K562 (cell line): Measurements from ENCODE around the gene CROCC2. TPM values are rescaled to one million over a fixed set of nuclear protein-coding genes. Genes with fewer than 3 reads are reported as not detected.

ENCODE experiments used
- ATAC-seq: fragments of 200-7000 bp; cut with Tn5 transposase; 3 replicates; pipeline ENCODE4 v1.9.1; 2020; ENCODE audit warnings: moderate library complexity
- BruUV-seq: library from RNA; stranded (reverse); fragments of 400-500 nt; replicated peaks from 2 replicates; lab custom pipeline; 2021; lab: Mats Ljungman, UMichigan
- CTCF ChIA-PET: fragments of 300-600 bp; formaldehyde crosslinking; extraction: SDS; loops from one replicate; lab custom pipeline; 2021; ENCODE audit warnings: low intra/inter-chr PET ratio; lab: Yijun Ruan, JAX
- POLR2A ChIA-PET: fragments of 300-600, 350-650 bp; sonication (Branson Sonifier 250); formaldehyde crosslinking; extraction: SDS; loops from one replicate; lab custom pipeline; 2021; ENCODE audit warnings: antibody characterized with exemption, inconsistent platforms; lab: Yijun Ruan, JAX
- DNase-seq, 4 experiments: peaks; one replicate each; pipeline versions ENCODE4 v3.0.0 to v3.0.0-alpha.2; 2011 to 2018; ENCODE audit warnings: low spot score in 3 of 4, mixed read lengths in 3 of 4; ENCODE audit errors: extremely low read depth in 1 of 4
- FAIRE-seq: peaks from 2 replicates; lab custom pipeline; 2011; peaks lifted over from hg19 to GRCh38; lab: Jason Lieb, UNC
- H2AFZ ChIP-seq: 2 replicates; pipeline ENCODE4 v1.6.0; 2011; ENCODE audit warnings: low read depth, low read length, control low read depth, inconsistent platforms
- H3K27ac ChIP-seq: fragments of 200-600 bp; 3 replicates; pipeline ENCODE4 v1.8.0; 2011; ENCODE audit warnings: low read depth, mild to moderate bottlenecking, control low read depth, inconsistent platforms, low read length, moderate library complexity, mixed read lengths; ENCODE audit errors: extremely low read depth
- H3K27me3 ChIP-seq, 2 experiments: fragments of 300-600 bp in 1 of 2; 2 replicates in 1 of 2; 3 replicates in 1 of 2; pipeline versions ENCODE4 v1.6.0 to v1.8.0; 2011; ENCODE audit warnings: inconsistent platforms in 2 of 2, low read length in 2 of 2, mild to moderate bottlenecking in 1 of 2, mixed read lengths in 1 of 2, moderate library complexity in 1 of 2; ENCODE audit not compliant: control insufficient read depth in 2 of 2, insufficient read depth in 2 of 2
- H3K36me3 ChIP-seq: fragments of 300-600 bp; 3 replicates; pipeline ENCODE4 v1.8.0; 2011; ENCODE audit warnings: mild to moderate bottlenecking, low read length, inconsistent platforms; ENCODE audit not compliant: control insufficient read depth, insufficient read depth
- H3K4me1 ChIP-seq, 2 experiments: fragments of 200-600 bp in 1 of 2; replicated peaks in 1 of 2; 2 replicates in 1 of 2; 3 replicates in 1 of 2; pipeline versions ENCODE4 v1.5.1 to v1.8.0; 2011; ENCODE audit warnings: inconsistent platforms in 2 of 2, low read length in 2 of 2, mild to moderate bottlenecking in 1 of 2, mixed read lengths in 1 of 2, moderate library complexity in 1 of 2; ENCODE audit not compliant: control insufficient read depth in 2 of 2, insufficient read depth in 2 of 2
- H3K4me2 ChIP-seq: 2 replicates; pipeline ENCODE4 v1.6.1; 2011; ENCODE audit warnings: low read length, control low read depth, inconsistent platforms, mixed read lengths; ENCODE audit not compliant: insufficient read depth
- H3K4me3 ChIP-seq: fragments of 200-600 bp; sonication (generic), shearing (Covaris generic); 2 replicates; pipeline ENCODE4 v1.5.1; 2016; ENCODE audit warnings: control low read depth, inconsistent platforms
- H3K79me2 ChIP-seq: fragments of 200-600 bp; 3 replicates; pipeline ENCODE4 v1.8.0; 2011; ENCODE audit warnings: low read length, inconsistent platforms; ENCODE audit not compliant: control insufficient read depth, insufficient read depth
- H3K9ac ChIP-seq, 2 experiments: 2 replicates each; pipeline versions ENCODE4 v1.6.0 to v1.6.1; 2011; ENCODE audit warnings: low read depth in 2 of 2, low read length in 2 of 2, control low read depth in 1 of 2, inconsistent platforms in 1 of 2, mild to moderate bottlenecking in 1 of 2, mixed read lengths in 1 of 2; ENCODE audit not compliant: insufficient read depth in 1 of 2
- H3K9me1 ChIP-seq: one replicate; pipeline ENCODE4 v1.6.0; 2011; ENCODE audit warnings: inconsistent platforms, mild to moderate bottlenecking, low read length, moderate library complexity; ENCODE audit not compliant: control insufficient read depth, insufficient read depth
- H3K9me3 ChIP-seq: replicated peaks from 2 replicates; pipeline ENCODE4 v1.5.1; 2011; ENCODE audit warnings: low read depth, low read length, inconsistent platforms; ENCODE audit not compliant: control insufficient read depth, insufficient read depth
- H4K20me1 ChIP-seq: replicated peaks from 2 replicates; pipeline ENCODE4 v1.6.1; 2011; ENCODE audit warnings: low read length, inconsistent platforms, mixed read lengths; ENCODE audit not compliant: control insufficient read depth, insufficient read depth
- BRCA1 ChIP-seq, 2 experiments: fragments of 450-650 bp in 1 of 2; sonication (generic) in 1 of 2; formaldehyde crosslinking in 1 of 2; IDR thresholded peaks; 2 replicates each; pipeline versions ENCODE4 v1.5.0 to v1.6.1; 2017 to 2020; ENCODE audit warnings: mild to moderate bottlenecking in 1 of 2, missing genetic modification reagents in 1 of 2
- BRD9 ChIP-seq: fragments of 450-650 bp; IDR thresholded peaks from 2 replicates; pipeline ENCODE4 v1.6.1; 2018; ENCODE audit warnings: low read depth; ENCODE audit not compliant: partially characterized antibody
- CAMTA2 ChIP-seq: fragments of 250-450 bp; sonication (Bioruptor Pico); conservative IDR thresholded peaks from 2 replicates; pipeline ENCODE4 v1.5.1; 2022
- FOXP4 ChIP-seq: sonication (generic); formaldehyde crosslinking; IDR thresholded peaks from 2 replicates; pipeline ENCODE4 v1.8.0; 2022; ENCODE audit warnings: mild to moderate bottlenecking, missing genetic modification reagents, borderline replicate concordance
- HMG20B ChIP-seq: fragments of 250-450 bp; sonication (Bioruptor Pico); IDR thresholded peaks from 2 replicates; pipeline ENCODE4 v1.5.0; 2021; ENCODE audit warnings: mild to moderate bottlenecking
- KLF6 ChIP-seq: fragments of 250-450 bp; sonication (Bioruptor Pico); IDR thresholded peaks from 2 replicates; pipeline ENCODE4 v1.4.0; 2020; ENCODE audit warnings: mild to moderate bottlenecking, moderate library complexity, borderline replicate concordance
- NFXL1 ChIP-seq: fragments of 450-650 bp; formaldehyde crosslinking; IDR thresholded peaks from 2 replicates; pipeline ENCODE4 v1.4.0; 2021; ENCODE audit warnings: mild to moderate bottlenecking
- PHB2 ChIP-seq: fragments of 450-650 bp; IDR thresholded peaks from 2 replicates; pipeline ENCODE4 v1.6.1; 2017; ENCODE audit warnings: low read depth
- RBM39 ChIP-seq: fragments of 200-400 bp; formaldehyde crosslinking; optimal IDR thresholded peaks from 2 replicates; pipeline ENCODE3; 2018; ENCODE audit warnings: low read depth, low read length
- ZBTB40 ChIP-seq, 2 experiments: fragments of 450-650 bp in 1 of 2; sonication (generic) in 1 of 2; formaldehyde crosslinking in 1 of 2; IDR thresholded peaks; 2 replicates each; pipeline versions ENCODE4 v1.7.1 to v1.9.0; 2016 to 2022; ENCODE audit warnings: inconsistent platforms in 1 of 2, mild to moderate bottlenecking in 1 of 2, missing genetic modification reagents in 1 of 2
- ZNF77 ChIP-seq: fragments of 250-450 bp; sonication (Bioruptor Pico); IDR thresholded peaks from 2 replicates; pipeline ENCODE4 v1.5.0; 2020
- WGBS: fragments of 100-300 bp; shearing (Covaris generic); methylation state at CpG from one replicate; pipeline ENCODE4 v1.1.6; 2016; ENCODE audit warnings: low coverage, mixed read lengths; ENCODE audit not compliant: insufficient coverage; ENCODE audit errors: missing lambda C conversion rate; 5-methylcytosine and 5-hydroxymethylcytosine counted together
- in situ Hi-C: fragments of 300-500 bp; cut with MboI; formaldehyde crosslinking; loops from 4 replicates; pipeline ENCODE4 v1.15.0; 2018; ENCODE audit warnings: inconsistent platforms, mixed read lengths
- intact Hi-C: fragments of 100-400 bp; cut with micrococcal nuclease; formaldehyde crosslinking; loops from 2 replicates; pipeline ENCODE4 v1.14.2; 2022
- polyA plus RNA-seq, 8 experiments: library from polyadenylated mRNA; depleted of rRNA in 4 of 8; stranded (reverse) in 5 of 8; unstranded in 3 of 8; fragments of >200 nt; fragmentation: Nextera tagmentation in 2 of 8; fragmentation: Illumina TruSeq in 1 of 8; extraction: Ambion mirVana in 2 of 8; extraction: Trizol in 1 of 8; gene quantifications; 2 replicates each; pipeline versions ENCODE4 v1.2.1 to v1.2.3, GENCODE V29; 2011 to 2014; ENCODE audit warnings: inconsistent platforms in 1 of 8, missing spikeins in 1 of 8
- total RNA-seq, 7 experiments: library from RNA; depleted of rRNA in 6 of 7; stranded (reverse); fragments of >200 nt in 6 of 7; fragmentation: Illumina TruSeq in 2 of 7; extraction: Trizol in 2 of 7; gene quantifications; 2 replicates each; pipeline versions ENCODE4 v1.2.1 to v1.2.3, GENCODE V29; 2011 to 2021; ENCODE audit warnings: low replicate concordance in 1 of 7

CROCC2 gene
- total and polyA plus RNA-seq, 9 of the 15 experiments (the other 6 are each of a cell fraction or from before 2014, with no cell fraction given), result not detected

GRCh38 chr2:241029599-241030332 is 123.6 kb downstream of the CROCC2 start:
- no TSS peak for BruUV-seq
- DNase-seq, result no peak
- Histone ChIP-seq H3K79me2 (no peaks in the 10 kb centered on the region), H3K4me2 (no peak overlapping the region), H3K4me1 (peaks cover 0 to 5% of the 10 kb centered on the region in 2 experiments; a peak in 2 of 5 replicates), H3K9ac (no peak overlapping the region), H3K9me1 (no peaks in the 10 kb centered on the region), H3K36me3 (no peaks in the 10 kb centered on the region), H2AFZ (no peak overlapping the region), H3K27ac (no peak overlapping the region), H3K4me3 (no peak overlapping the region), H4K20me1 (no peaks in the 10 kb centered on the region), H3K27me3 (peaks cover 0 to 21% of the 10 kb centered on the region in 2 experiments; a peak in 2 of 5 replicates), H3K9me3 (no peaks in the 10 kb centered on the region; the same call in 1 of the 2 replicates)
- ATAC-seq, result no peak
- FAIRE-seq, result no peak
- in situ Hi-C loops (no loop called here), intact Hi-C loops (no loop called here)
- WGBS, result 0% methylated on average over 3 of the region's 17 CpGs
- ChIA-PET CTCF (no interaction called here), POLR2A (no interaction called here)
- no peak for TF ChIP-seq RBM39
- no peak for TF ChIP-seq ZBTB40 (IDR thresholded peaks at IDR 0.05)
- no peak for TF ChIP-seq ZBTB40 (CRISPR knock-in tag; IDR thresholded peaks at IDR 0.05)
- TF ChIP-seq CAMTA2 (CRISPR knock-in tag), result no peak
- TF ChIP-seq HMG20B, result no peak
- TF ChIP-seq BRD9, result no peak
- TF ChIP-seq NFXL1 (CRISPR knock-in tag), result no peak
- TF ChIP-seq PHB2, result no peak
- no peak for TF ChIP-seq ZNF77 (CRISPR knock-in tag)
- TF ChIP-seq BRCA1 (IDR thresholded peaks at IDR 0.05), result no peak
- no peak for TF ChIP-seq BRCA1 (CRISPR knock-in tag; IDR thresholded peaks at IDR 0.05)
- no peak for TF ChIP-seq KLF6
- no peak for TF ChIP-seq FOXP4 (CRISPR knock-in tag)
